ENCODE data around the gene DNAJA2.

DNA sequence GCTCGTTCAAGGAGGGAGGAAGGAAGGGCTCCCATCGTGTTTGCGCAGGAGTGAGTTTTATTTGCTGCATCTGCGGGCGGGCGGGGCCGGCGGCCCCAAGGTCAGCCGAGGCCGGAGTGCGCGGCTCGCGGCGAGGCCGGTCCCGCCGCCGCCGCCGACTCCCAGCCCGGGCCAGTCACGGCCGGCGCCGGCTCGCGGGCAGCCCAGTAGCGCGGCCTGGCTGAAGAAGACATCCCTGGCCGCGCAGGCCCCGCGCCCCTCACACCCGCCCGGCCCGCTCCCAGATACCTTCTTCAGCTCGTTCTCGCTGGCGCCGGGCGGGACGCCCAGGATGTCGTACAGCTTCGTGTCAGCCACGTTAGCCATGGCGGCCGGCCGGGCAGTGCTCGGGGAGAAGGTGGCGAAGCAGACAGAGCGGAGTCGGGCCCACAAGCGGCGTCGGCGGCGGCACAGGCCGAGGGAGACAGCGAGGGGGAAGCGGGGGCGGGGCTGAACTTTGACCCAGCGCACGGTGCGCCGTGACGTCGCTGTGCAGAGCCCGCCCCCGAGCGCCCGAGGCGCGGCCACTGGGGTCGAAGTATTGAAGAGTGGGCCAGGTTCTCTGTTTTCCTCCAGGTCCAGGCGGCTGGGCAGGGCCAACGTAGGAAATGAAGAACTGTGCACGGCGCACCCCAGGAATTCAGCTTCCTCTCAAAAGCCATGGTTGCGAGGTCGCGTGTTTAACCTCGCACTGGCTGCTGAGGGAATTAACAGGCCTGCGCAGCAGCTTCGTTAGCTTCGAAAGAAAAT lies at the start of gene DNAJA2:
- TF ChIP-seq, protein P1, sequence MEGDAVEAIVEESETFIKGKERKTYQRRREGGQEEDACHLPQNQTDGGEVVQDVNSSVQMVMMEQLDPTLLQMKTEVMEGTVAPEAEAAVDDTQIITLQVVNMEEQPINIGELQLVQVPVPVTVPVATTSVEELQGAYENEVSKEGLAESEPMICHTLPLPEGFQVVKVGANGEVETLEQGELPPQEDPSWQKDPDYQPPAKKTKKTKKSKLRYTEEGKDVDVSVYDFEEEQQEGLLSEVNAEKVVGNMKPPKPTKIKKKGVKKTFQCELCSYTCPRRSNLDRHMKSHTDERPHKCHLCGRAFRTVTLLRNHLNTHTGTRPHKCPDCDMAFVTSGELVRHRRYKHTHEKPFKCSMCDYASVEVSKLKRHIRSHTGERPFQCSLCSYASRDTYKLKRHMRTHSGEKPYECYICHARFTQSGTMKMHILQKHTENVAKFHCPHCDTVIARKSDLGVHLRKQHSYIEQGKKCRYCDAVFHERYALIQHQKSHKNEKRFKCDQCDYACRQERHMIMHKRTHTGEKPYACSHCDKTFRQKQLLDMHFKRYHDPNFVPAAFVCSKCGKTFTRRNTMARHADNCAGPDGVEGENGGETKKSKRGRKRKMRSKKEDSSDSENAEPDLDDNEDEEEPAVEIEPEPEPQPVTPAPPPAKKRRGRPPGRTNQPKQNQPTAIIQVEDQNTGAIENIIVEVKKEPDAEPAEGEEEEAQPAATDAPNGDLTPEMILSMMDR (IDR thresholded peaks at IDR 0.05; ENCODE audit: low read depth, low read length, poor library complexity, severe bottlenecking) = no peak
- TF ChIP-seq EZH2phosphoT487 (IDR thresholded peaks at IDR 0.05; ENCODE audit: borderline replicate concordance, low read length) = no peak

Data from DOHH2 (cell line).